HepG2 (cell line): ENCODE results near the gene RPS15A. TPM values are rescaled to one million over a fixed set of nuclear protein-coding genes. Genes with fewer than 3 reads are reported as not detected.

ENCODE experiments used
- ATAC-seq: fragments of 200-7000 bp; cut with Tn5 transposase; 3 replicates; pipeline ENCODE4 v1.9.1; 2020; ENCODE audit warnings: mild to moderate bottlenecking, moderate library complexity
- BruUV-seq: library from RNA; stranded (reverse); fragments of 400-500 nt; replicated peaks from 2 replicates; lab custom pipeline; 2021; lab: Mats Ljungman, UMichigan
- CTCF ChIA-PET: fragments of 300-600 bp; formaldehyde crosslinking; extraction: SDS; loops from one replicate; lab custom pipeline; 2021; ENCODE audit warnings: low total read pairs, inconsistent platforms, low intra/inter-chr PET ratio; lab: Yijun Ruan, JAX
- POLR2A ChIA-PET: fragments of 350-600 bp; sonication (Branson Sonifier 250); formaldehyde crosslinking; loops from one replicate; lab custom pipeline; 2020; ENCODE audit warnings: antibody characterized with exemption, inconsistent platforms; lab: Yijun Ruan, JAX
- DNase-seq: peaks from one replicate; pipeline ENCODE4 v3.0.0-alpha.2; 2015; ENCODE audit warnings: low spot score
- FAIRE-seq: peaks from 3 replicates; lab custom pipeline; 2011; peaks lifted over from hg19 to GRCh38; lab: Jason Lieb, UNC
- H2AFZ ChIP-seq: one replicate; pipeline ENCODE4 v1.6.1; 2011; ENCODE audit warnings: low read length, inconsistent platforms
- H3K27ac ChIP-seq: fragments of 300-600 bp; 3 replicates; pipeline ENCODE4 v1.8.0; 2011; ENCODE audit warnings: mixed run types, mild to moderate bottlenecking, mixed read lengths, low read length, inconsistent platforms; ENCODE audit not compliant: insufficient read depth; ENCODE audit errors: extremely low read length
- H3K27me3 ChIP-seq, 2 experiments: fragments of 200-600 bp in 1 of 2; 2 replicates in 1 of 2; 3 replicates in 1 of 2; pipeline versions ENCODE4 v1.6.0 to v1.8.0; 2011; ENCODE audit warnings: low read length in 2 of 2, mild to moderate bottlenecking in 2 of 2, moderate library complexity in 2 of 2, inconsistent platforms in 1 of 2; ENCODE audit not compliant: insufficient read depth in 2 of 2, control insufficient read depth in 1 of 2
- H3K36me3 ChIP-seq, 2 experiments: fragments of 200-600 bp in 1 of 2; replicated peaks in 1 of 2; 2 replicates in 1 of 2; 3 replicates in 1 of 2; pipeline versions ENCODE4 v1.5.1 to v1.8.0; 2011; ENCODE audit warnings: low read length in 2 of 2, inconsistent platforms in 1 of 2; ENCODE audit not compliant: insufficient read depth in 2 of 2, control insufficient read depth in 1 of 2
- H3K4me1 ChIP-seq: 2 replicates; pipeline ENCODE4 v1.5.1; 2012; ENCODE audit warnings: low read length, inconsistent platforms; ENCODE audit not compliant: insufficient read depth
- H3K4me2 ChIP-seq: 2 replicates; pipeline ENCODE4 v1.6.0; 2011; ENCODE audit warnings: low read depth, low read length, inconsistent platforms
- H3K4me3 ChIP-seq, 3 experiments: fragments of 200-600 bp in 1 of 3; sonication (generic), shearing (Covaris generic) in 1 of 3; replicated peaks in 1 of 3; 2 replicates each; pipeline ENCODE4 v1.5.1; 2011 to 2016; ENCODE audit warnings: low read length in 3 of 3, inconsistent platforms in 2 of 3, low read depth in 2 of 3, mild to moderate bottlenecking in 2 of 3, control low read depth in 1 of 3, mixed read lengths in 1 of 3; ENCODE audit not compliant: insufficient read depth in 1 of 3
- H3K79me2 ChIP-seq: one replicate; pipeline ENCODE4 v1.6.1; 2011; ENCODE audit warnings: low read length, inconsistent platforms; ENCODE audit not compliant: insufficient read depth
- H3K9ac ChIP-seq: 2 replicates; pipeline ENCODE4 v1.6.0; 2011; ENCODE audit warnings: mild to moderate bottlenecking, low read depth, low read length, inconsistent platforms; ENCODE audit not compliant: insufficient read depth
- H3K9me3 ChIP-seq: 2 replicates; pipeline ENCODE4 v1.5.1; 2012; ENCODE audit warnings: mild to moderate bottlenecking, low read length
- H4K20me1 ChIP-seq: 2 replicates; pipeline ENCODE4 v1.6.0; 2011; ENCODE audit warnings: inconsistent platforms, mild to moderate bottlenecking, low read length, moderate library complexity; ENCODE audit not compliant: insufficient read depth
- CEBPB ChIP-seq: IDR thresholded peaks from 2 replicates; pipeline ENCODE4 v1.6.1; 2011; ENCODE audit warnings: low read depth, low read length, improper control_type of control experiment, borderline replicate concordance
- CEBPG ChIP-seq: IDR thresholded peaks from 2 replicates; pipeline ENCODE4 v1.6.1; 2016
- DPF2 ChIP-seq: sonication (generic); formaldehyde crosslinking; IDR thresholded peaks from 2 replicates; pipeline ENCODE4 v1.4.0; 2020; ENCODE audit warnings: mild to moderate bottlenecking, low read depth, missing genetic modification reagents, borderline replicate concordance
- GABPB1 ChIP-seq: IDR thresholded peaks from 2 replicates; pipeline ENCODE4 v1.6.1; 2016; ENCODE audit warnings: mild to moderate bottlenecking, missing genetic modification reagents, moderate library complexity, missing compliant biosample characterization
- KDM1A ChIP-seq: IDR thresholded peaks from 2 replicates; pipeline ENCODE4 v1.6.1; 2016; ENCODE audit warnings: missing compliant biosample characterization
- MAFK ChIP-seq, 2 experiments: IDR thresholded peaks in 1 of 2; conservative IDR thresholded peaks in 1 of 2; 2 replicates each; pipeline ENCODE4 v1.6.1; 2011; ENCODE audit warnings: improper control_type of control experiment in 2 of 2, low read length in 2 of 2
- NAIF1 ChIP-seq: sonication (generic); formaldehyde crosslinking; IDR thresholded peaks from 2 replicates; pipeline ENCODE4 v1.5.0; 2020; ENCODE audit warnings: mild to moderate bottlenecking, missing genetic modification reagents, borderline replicate concordance
- RFX3 ChIP-seq: IDR thresholded peaks from 2 replicates; pipeline ENCODE4 v1.6.1; 2016; ENCODE audit warnings: missing biosample characterization, missing genetic modification reagents
- RORA ChIP-seq: sonication (generic); formaldehyde crosslinking; IDR thresholded peaks from 2 replicates; pipeline ENCODE4 v1.5.0; 2020; ENCODE audit warnings: mild to moderate bottlenecking, missing genetic modification reagents, moderate library complexity
- THAP7 ChIP-seq: sonication (generic); formaldehyde crosslinking; IDR thresholded peaks from 2 replicates; pipeline ENCODE4 v1.8.1; 2023; ENCODE audit warnings: mild to moderate bottlenecking, missing genetic modification reagents
- ZKSCAN8 ChIP-seq: IDR thresholded peaks from 2 replicates; pipeline ENCODE4 v1.6.1; 2016; ENCODE audit warnings: borderline replicate concordance, missing genetic modification reagents, missing compliant biosample characterization
- ZNF224 ChIP-seq: sonication (generic); formaldehyde crosslinking; IDR thresholded peaks from 2 replicates; pipeline ENCODE4 v1.5.0; 2020; ENCODE audit warnings: mild to moderate bottlenecking, missing genetic modification reagents
- ZNF280B ChIP-seq: sonication (generic); formaldehyde crosslinking; IDR thresholded peaks from 2 replicates; pipeline ENCODE4 v1.5.0; 2020; ENCODE audit warnings: missing genetic modification reagents, mild to moderate bottlenecking, borderline replicate concordance
- ZNF33A ChIP-seq: sonication (generic); formaldehyde crosslinking; IDR thresholded peaks from 2 replicates; pipeline ENCODE4 v1.5.1; 2020; ENCODE audit warnings: missing genetic modification reagents, mild to moderate bottlenecking, moderate library complexity, borderline replicate concordance
- ZNF552 ChIP-seq: sonication (generic); formaldehyde crosslinking; IDR thresholded peaks from 2 replicates; pipeline ENCODE4 v1.9.0; 2022; ENCODE audit warnings: missing genetic modification reagents, mild to moderate bottlenecking, borderline replicate concordance
- ZNF644 ChIP-seq: IDR thresholded peaks from 2 replicates; pipeline ENCODE4 v1.6.1; 2016; ENCODE audit warnings: low read depth
- ZNF652 ChIP-seq: IDR thresholded peaks from 2 replicates; pipeline ENCODE4 v1.6.1; 2016; ENCODE audit warnings: low read depth, borderline replicate concordance
- ZNF691 ChIP-seq: sonication (generic); formaldehyde crosslinking; IDR thresholded peaks from 2 replicates; pipeline ENCODE4 v1.4.0; 2020; ENCODE audit warnings: missing genetic modification reagents, low read depth, mild to moderate bottlenecking, borderline replicate concordance
- WGBS: methylation state at CpG from one replicate; pipeline ENCODE4 v1.1.6; 2017; ENCODE audit warnings: low lambda C conversion rate; 5-methylcytosine and 5-hydroxymethylcytosine counted together
- in situ Hi-C: cut with HindIII; loops from 2 replicates; pipeline ENCODE4 v1.10.0; 2017; ENCODE audit warnings: low pct_unique_long_range_greater_than_20kb; ENCODE audit not compliant: extremely low pct_ligation_motif_present
- intact Hi-C: fragments of 100-400 bp; cut with micrococcal nuclease; formaldehyde crosslinking; loops from one replicate; pipeline ENCODE4 v1.10.0; 2022; ENCODE audit not compliant: unreplicated experiment
- polyA plus RNA-seq, 8 experiments: library from polyadenylated mRNA; depleted of rRNA in 3 of 8; stranded (reverse) in 7 of 8; unstranded in 1 of 8; fragments of >200 nt; fragmentation: Illumina TruSeq in 4 of 8; extraction: Trizol in 4 of 8; gene quantifications; 2 replicates each; pipeline versions ENCODE4 v1.2.1 to v1.2.3, GENCODE V29; 2011 to 2016; ENCODE audit warnings: low read depth in 4 of 8, missing spikeins in 1 of 8, mixed read lengths in 1 of 8; ENCODE audit not compliant: insufficient read depth in 1 of 8
- total RNA-seq, 5 experiments: library from RNA; depleted of rRNA; stranded (reverse); fragments of >200 nt; fragmentation: Illumina TruSeq; extraction: Trizol; gene quantifications; 2 replicates each; pipeline ENCODE4 v1.2.3, GENCODE V29; 2016; ENCODE audit warnings: low read depth in 1 of 5

Gene RPS15A
- total and polyA plus RNA-seq, 2 of the 13 experiments (the other 11 are each of a cell fraction or from before 2014, with no cell fraction given): 5,489 to 9,457 TPM

DNA sequence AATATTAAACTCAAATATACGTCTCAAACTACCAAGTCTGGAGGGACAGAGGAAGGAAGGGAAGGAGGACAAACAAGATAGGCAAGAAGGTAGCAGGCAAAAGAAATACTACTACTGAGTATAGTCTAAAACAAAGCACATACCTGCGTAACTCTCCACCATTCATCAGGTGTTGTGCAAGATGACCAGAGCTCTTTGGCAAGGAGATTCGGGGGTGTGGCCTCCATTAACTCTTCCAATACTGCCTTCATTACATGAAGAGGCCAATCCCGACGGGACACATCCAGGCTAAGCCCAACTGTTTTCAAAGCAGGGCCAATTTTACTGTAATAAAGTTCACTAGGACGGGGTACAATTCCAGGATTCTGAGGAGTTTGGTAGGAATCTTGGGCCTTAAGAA, 49.4 kb upstream of the RPS15A start:
- Histone ChIP-seq H3K4me3 (no peak overlapping the region), H3K27me3 (no peaks in the 10 kb centered on the region), H3K4me2 (no peak overlapping the region), H2AFZ (no peak overlapping the region), H3K36me3 (peaks cover 49 to 89% of the 10 kb centered on the region in 2 experiments), H3K4me1 (no peaks in the 10 kb centered on the region), H3K27ac (no peak overlapping the region), H3K9me3 (no peaks in the 10 kb centered on the region), H3K9ac (no peak overlapping the region), H3K79me2 (no peaks in the 10 kb centered on the region), H4K20me1 (no peaks in the 10 kb centered on the region; the same call in 1 of the 2 replicates)
- TF ChIP-seq ZNF280B (no peak), THAP7 (CRISPR knock-in tag) (no peak), KDM1A (CRISPR knock-in tag) (no peak), CEBPB (peak; percentile 89), ZNF652 (CRISPR knock-in tag) (peak; percentile 90), MAFK (conservative IDR thresholded peaks at IDR 0.05 in 1 of 2, IDR thresholded peaks at IDR 0.05 in 1 of 2; ENCODE audit: low read length in 2 of 2) (no peak), RORA (CRISPR knock-in tag) (no peak), ZNF691 (no peak), DPF2 (no peak), ZNF644 (CRISPR knock-in tag) (no peak), ZKSCAN8 (no peak), ZNF33A (CRISPR knock-in tag) (no peak), RFX3 (CRISPR knock-in tag) (no peak), ZNF224 (CRISPR knock-in tag) (no peak), NAIF1 (CRISPR knock-in tag) (no peak), ZNF552 (no peak), GABPB1 (CRISPR knock-in tag) (no peak), CEBPG (CRISPR knock-in tag) (peak; percentile 74)
- BruUV-seq: no TSS peak
- ATAC-seq (peak; percentile 57; the same call in 2 of the 3 replicates), FAIRE-seq (no peak), DNase-seq (peak; percentile 66)
- in situ Hi-C loops (no loop called here), intact Hi-C loops (loop anchor here (5.0 kb wide), 1 partner anchor 37 kb away; the partner anchor contains the start of gene ARL6IP1)
- ChIA-PET POLR2A (interaction anchor here (1.8 kb wide), 1 partner anchor 38 kb away, joined by 8 read pairs; the partner anchor contains the start of gene ARL6IP1), CTCF (no interaction called here)
- WGBS: 82% methylated on average over 6 of the region's 6 CpGs
